ENCODE data around the gene NUSAP1.
"Not testable (repeated sequence)": the region's sequence is repeated elsewhere in the genome, so short reads cannot be mapped to it uniquely, and the experiment has no call there.

NUSAP1 gene

DNA sequence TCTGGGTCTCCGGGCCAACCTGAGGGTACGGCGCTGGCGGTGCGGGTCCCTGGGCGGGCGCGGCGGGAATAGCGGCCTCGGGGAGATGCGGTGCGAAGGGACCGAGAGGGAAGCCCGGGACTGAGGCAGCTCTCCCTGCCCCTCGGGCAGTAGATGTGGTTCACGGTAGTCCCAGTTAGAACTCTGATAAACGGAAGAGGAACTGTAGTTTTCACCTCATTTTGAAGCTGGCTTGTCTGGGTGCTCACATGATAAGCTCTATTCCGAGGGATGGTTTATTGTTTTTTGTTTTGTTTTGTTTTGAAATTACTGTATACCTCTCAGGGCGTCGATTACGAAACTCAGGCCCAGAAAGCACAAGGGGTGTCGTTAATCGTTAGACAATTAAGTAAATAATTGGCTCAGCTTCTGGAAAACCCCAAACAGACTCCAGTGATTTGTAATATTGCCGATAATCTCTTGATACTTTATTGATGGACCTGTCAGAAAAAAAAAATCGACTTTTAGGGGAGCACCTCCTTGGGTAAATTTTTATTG, 413 bp downstream of the NUSAP1 start:
- DNase-seq (ENCODE audit: low spot score), result no peak

DNA sequence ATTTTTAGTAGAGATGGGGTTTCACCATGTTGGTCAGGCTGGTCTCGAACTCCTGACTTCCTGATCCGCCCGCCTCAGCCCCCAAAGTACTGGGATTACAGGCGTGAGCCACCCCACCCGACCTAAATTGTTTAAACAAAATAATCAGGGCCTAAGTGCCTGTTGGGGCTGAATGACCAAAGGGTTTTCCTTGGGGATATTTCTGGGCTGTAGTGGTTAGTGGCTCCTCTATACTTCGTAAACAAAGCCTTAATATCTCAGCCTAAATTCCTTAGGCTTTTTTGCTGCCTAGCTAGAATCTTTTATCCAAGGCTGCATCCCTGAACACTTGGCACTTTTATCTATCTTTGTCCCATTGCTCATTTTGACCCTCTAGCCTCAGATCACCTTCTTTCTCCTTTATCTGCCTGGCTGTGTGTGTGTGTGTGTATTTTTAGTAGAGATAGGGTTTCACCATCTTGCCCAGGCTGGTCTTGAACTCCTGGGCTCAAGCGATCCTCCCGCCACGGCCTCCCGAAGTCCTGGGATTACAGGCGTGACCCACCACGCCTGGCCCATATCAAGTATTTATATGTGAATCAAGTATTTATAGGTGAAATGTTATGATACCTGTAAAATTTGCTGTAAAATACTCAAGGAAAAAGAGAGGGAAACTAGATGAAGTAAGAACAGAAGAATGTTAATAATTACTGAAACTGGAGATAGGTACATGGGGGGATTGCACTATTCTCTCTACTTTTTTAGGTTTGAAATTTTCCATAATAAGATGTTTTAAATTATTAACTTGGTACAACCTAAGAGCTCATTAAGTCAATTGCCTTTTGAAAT, 1.8 kb downstream of the NUSAP1 start:
- no peak for DNase-seq (ENCODE audit: low spot score)

DNA sequence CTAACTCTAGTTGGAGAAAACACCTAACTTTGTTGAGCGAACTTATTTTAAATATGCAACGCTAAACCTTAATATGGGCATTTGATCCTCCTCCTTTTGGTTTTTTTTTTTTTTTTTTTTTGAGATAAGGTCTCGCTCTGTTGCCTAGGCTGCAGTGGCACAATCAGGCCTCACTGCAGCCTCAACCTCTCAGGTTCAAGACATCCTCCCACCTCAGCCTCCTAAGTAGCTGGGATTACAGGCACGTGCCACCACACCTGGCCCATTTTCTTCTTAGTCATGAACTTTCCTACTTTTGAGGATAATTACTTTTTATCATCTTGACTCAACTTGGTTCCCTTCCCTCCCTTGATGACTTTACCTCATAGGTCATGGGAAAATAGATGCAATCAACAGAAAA, 3.9 kb downstream of the NUSAP1 start:
- DNase-seq (ENCODE audit: low spot score), result no peak

DNA sequence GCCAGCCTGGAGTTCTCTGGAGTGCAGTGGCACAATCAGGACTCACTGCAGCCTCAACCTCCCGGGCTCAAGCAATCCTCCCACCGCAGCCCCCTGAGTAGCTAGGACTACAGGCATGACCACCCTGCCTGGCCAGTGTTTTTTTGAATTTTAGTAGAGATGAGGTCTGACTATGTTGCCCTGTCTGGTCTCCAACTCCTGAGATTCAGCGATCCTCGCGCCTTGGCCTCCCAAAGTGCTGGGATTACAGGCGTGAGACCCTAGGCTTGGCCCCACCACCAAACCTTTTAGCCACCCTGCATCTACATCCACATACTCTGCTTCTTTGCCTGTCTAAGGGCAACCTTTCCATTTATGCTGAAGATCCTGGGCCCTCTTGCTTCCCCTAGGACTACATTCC, 4.4 kb downstream of the NUSAP1 start:
- no peak for DNase-seq (ENCODE audit: low spot score)

DNA sequence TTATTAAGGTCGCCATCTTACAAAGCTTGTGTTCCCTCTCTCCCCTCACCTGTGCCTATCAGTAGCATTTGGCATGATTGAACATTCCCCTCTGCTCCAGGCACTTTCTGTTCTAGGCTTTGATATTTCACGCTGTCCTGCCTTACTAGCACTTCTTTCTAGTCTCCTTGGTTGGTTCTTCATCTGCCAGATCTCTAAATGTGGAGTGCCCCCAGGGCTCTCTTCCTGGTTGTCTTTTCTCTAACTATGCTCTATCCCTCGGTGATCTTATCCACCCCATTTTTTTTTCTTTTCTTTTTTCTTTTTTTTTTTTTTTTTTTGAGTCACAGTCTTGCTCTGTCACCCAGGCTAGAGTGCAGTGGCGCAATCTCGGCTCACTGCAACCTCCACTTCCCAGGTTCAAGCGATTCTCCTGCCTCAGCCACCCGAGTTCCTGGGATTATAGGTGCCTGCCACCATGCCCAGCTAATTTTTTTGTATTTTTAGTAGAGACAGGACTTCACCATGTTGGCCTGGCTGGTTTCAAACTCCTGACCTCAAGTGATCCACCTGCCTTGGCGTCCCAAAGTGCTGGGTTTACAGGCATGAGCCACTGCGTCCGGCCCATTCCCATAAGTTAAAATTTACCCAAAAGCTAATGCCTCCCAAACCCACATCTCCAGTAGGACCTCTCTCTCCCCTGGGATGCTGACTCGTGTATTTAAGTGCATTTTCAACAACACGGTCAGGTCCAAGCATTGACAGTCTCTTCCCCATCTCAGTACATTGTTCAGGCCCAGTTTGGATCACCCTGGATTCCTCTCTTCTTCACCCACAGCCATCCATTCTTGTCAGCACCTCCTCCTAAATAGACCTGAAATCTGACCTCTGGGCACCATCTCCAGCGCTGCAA, 5.2 kb downstream of the NUSAP1 start:
- DNase-seq (ENCODE audit: low spot score), result no peak

DNA sequence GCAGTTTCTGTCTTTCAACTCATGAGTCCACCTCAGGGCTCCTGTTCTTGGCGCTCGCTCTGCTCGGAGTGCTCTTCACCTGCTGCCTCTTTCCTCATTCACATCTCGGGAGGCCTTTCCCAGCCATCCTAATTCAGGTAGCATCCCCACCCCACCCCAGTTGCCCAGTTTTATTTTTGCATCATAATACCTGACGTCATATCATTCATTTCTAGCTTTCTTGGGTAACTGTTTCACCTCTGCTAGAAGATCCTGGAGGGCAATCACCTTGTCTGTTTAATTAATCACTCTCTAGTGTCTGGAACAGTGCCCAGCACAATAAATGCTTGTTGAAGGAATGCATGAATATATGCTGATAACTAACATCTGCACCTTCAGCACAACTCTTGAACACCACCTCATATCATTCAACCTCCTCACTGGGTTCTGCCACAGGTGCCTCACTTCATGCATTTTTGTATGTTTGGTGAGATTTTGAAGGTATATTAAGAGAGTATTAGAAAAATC, 7.6 kb downstream of the NUSAP1 start:
- no peak for DNase-seq (ENCODE audit: low spot score)

DNA sequence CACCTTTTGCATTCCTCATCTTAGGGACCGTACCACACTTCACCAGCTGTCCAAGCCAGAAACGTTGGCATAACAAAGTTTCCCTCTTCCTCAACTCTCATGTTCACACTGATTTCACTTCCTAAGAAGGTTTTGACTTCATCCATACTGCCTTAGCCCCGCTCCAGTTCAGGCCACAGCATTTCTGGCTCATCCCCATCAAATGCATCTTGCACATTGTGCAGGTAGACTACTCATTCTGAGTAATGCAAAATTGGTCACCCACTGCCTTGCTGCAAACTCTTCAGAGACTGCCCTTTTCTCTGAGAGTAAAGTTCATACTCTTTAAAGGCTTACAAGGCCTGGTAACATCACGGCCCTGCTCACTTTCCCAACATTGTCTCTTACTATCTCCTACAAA, 8.8 kb downstream of the NUSAP1 start:
- no peak for DNase-seq (ENCODE audit: low spot score)

DNA sequence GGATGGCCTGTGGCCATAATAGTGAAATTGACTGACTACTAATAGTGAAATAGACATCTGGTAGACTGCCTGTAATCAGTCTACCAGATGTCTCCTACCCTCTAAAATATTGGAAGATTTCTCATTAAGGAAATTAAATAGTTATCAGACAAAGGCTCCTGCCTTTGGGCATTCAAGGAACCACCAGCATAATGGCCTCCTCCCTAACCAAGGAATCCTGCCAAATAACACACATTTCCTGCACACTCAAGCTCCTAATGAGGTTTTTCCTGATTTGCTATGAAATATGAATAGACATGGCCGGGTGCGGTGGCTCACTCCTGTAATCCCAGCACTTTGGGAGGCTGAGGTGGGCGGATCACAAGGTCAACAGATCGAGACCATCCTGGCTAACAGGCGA, 14.6 kb downstream of the NUSAP1 start:
- no peak for DNase-seq (ENCODE audit: low spot score)

DNA sequence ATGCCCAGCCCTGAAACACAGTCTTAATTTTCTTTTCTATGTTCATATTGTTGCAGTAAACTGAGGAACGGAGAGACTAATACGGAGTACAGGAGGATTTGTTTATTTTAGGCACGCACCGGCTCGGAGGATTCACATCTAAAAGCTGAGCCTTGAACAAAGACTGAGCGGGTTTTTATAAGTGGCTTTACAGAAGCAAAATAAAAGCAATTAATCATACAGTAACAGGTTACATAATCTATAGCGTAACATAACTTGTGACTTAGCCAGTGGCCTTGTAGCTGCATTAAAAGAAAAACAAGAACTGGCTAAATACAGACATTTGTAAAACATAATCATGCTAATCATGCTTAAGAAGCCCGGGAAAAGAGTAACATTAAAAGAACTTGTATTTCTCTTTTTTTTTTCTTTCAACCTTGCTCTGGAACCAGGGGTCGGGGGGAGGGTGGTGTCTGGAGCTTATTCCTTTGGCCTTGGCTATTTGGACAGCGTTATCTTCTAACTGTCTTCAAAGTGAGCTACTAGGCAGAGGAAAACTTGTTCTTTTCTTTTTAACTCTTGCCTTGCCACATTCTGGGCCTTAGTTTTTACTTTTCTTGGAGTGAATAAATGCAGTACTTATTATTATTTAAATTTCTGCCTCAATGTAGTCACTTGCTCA, 17.5 kb downstream of the NUSAP1 start:
- DNase-seq (ENCODE audit: low spot score), result no peak

DNA sequence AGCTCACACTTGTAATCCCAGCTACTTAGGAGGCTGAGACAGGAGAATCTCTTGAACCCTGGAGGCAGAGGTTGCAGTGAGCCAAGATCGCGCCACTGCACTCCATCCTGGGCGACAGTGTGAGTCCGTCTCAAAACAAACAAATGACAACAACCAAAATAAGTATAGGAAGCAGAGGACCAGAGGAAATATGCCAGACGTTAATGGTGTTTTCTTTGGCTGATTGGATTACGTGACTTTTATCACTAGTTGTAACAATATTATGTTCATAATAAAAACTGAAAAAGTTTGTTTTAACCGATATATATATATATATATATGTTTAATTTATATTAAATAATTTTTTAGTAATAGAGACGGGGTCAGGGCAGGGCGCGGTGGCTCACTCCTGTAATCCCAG, 21.7 kb downstream of the NUSAP1 start:
- no peak for DNase-seq (ENCODE audit: low spot score)

DNA sequence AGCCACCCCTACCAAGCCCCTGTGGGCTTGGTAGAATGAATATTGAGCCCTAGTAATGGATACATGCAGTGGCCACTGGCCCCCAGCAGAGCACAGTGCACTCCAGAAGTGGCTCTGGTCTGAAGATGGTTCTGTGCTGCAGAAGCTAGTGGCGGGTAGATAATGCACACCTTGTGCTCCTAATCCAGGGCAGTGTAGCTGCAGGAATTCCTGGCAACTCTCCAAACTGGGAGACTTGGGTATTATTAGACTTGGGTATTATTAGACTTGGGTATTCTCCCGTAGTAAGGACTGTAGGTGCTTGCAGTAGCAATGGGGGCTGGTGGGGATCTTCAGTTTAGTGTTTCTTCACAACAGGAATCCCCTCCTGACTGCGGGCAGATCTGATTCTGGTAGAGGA, 34.7 kb downstream of the NUSAP1 start:
- DNase-seq (ENCODE audit: low spot score), result no peak

DNA sequence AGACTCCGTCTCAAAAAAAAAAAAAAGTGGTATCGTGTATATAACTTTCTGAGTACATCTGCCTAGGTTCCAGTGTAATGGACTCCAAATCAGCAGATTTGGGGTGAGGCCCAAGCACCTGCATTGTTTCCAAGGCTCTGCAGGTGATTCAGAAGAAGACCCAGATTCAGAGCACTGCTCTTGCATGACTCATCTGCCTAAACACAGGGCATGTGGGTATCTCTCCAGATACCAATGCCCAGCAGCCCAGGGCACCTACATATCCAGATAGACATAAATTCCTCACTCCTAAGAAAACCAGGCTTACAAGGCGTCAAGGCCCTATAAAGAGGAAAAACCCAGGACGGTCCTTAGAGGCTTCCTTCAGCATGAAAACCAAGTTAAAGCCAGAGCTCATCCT, 45.3 kb downstream of the NUSAP1 start:
- DNase-seq (ENCODE audit: low spot score), result no peak

DNA sequence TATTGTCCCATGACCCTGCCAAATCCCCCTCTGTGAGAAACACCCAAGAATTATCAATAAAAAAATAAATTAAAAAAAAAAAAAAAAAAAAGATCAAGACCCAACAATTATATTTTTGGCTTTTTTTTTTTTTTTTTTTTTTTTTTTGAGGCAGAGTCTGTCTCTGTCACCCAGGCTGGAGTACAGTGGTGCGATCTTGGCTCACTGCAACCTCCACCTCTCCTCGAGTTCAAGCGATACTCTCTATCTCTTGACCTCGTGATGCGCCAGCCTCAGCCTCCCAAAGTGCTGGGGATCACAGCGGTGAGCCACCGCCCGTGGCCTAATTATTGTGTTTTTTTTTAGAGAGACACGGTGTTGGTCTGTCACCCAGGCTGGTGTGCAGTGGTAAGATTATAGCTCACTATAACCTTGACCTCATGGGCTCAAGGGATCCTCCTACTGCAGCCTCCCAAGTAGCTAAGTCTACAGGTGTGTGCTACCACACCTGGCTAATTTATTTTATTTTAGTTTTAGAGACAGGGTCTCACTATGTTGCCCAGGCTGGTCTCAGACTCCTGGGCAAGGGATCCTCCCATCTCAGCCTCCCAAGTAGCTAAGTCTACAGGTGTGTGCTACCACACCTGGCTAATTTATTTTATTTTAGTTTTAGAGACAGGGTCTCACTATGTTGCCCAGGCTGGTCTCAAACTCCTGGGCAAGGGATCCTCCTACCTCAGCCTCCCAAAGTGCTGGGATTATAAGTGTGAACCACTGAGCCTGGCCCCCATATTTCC, 51.5 kb downstream of the NUSAP1 start:
- DNase-seq (ENCODE audit: low spot score), result not testable (repeated sequence)

DNA sequence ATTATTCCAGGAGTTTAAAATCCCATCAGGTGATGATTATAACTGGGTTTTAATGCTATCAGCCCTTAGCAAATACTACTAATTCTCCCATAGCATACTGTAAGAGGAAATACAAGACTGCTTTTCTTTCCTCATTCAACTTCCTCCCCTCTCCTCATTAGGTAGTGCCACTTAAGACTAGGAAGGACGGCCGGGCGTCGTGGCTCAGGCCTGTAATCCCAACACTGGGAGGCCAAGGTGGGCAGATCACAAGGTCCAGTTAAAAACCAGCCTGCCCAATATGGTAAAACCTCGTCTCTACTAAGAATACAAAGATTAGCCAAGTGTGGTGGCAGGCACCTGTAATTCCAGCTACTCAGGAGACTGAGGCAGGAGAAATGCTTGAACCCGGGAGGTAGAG, 55.0 kb downstream of the NUSAP1 start:
- DNase-seq (ENCODE audit: low spot score), result no peak

DNA sequence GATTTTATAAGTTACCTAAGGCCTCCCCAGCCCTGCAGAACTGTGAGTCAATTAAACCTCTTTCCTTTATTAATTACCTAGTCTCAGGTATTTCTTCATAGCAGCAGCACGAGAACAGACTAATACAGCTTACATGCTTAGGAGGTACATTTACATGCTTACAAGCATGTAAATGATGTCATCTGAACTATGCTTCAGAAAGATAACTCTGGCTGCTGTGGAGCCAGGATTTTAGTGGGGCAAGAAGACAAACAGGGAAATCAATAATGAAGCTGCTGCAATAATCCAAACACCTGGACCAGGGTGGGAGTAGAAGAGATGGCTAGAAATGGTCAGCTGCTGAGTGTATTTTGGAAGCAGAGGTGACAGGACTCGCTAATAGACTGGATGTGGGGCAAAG, 60.0 kb downstream of the NUSAP1 start:
- no peak for DNase-seq (ENCODE audit: low spot score)

DNA sequence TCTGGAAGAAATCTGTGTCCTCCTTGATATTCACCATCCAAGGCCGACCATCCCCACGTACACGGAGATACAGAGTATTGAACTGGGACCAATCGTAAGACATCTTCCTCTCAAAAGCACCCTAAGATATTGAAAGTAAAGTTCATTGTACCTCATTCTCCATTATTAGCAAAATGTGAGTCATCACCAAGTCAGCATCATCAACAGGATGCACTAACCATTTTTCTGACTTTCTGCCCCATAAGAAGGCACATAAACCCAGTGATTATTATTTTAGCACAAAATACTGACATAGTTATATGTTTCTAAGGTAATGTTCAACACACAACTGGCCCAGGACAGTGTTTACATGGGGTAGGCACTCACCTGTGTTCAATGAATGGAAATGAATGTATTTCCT, 62.2 kb downstream of the NUSAP1 start:
- DNase-seq (ENCODE audit: low spot score), result no peak

DNA sequence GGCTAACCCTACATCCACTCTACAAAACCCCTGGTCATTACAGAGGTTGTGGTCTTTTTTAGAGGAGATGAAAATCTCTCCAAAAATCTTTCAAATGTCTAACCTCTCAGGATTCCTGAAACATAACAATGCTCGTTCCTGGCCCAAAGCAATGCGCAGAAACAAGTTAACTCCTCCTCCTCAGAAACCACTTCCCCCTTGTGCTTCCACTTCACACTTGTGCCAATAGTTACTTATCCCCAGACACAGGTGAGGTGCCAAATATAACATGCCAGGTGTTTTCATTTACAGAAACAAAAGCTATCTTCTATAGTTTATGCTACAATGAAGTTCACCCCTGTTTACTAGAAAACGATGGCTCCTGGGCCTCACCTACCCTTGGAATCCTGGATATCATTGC, 63.4 kb downstream of the NUSAP1 start:
- no peak for DNase-seq (ENCODE audit: low spot score)

DNA sequence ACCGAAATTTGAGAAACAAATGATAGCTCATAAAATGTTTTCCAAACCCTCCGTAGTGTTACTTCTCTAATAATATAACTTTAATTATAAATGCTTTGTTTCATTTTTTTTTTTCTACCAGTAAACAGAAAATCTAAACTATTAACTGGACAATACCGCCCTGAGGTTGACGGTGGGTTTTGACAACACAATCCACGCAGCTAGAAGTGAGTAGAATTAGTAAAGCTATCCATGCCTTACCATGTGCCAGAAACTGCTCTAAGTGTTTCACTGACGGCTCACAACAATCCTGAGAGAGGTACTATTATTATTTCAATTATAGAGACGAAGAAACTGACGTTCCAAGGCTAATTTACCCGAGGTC, 69.2 kb downstream of the NUSAP1 start:
- DNase-seq (ENCODE audit: low spot score), result peak; percentile 19

DNA sequence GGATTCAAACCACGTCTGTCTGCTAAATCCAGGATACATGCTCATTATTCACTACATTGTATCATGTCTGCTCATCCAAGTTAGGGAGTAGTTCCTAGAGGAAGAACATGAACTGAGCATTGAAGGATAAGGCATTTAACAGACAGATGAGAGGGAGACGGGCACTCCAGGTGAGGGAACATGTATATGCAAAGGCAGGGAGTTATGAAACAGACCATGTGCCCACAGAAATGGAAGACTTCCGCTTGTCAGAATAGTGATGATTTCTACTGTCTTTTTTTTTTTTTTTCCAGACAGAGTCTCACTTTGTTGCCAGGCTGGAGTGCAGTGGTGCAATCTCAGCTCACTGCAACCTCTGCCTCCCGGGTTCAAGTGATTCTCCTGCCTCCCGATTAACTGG, 74.7 kb downstream of the NUSAP1 start:
- no peak for DNase-seq (ENCODE audit: low spot score)

DNA sequence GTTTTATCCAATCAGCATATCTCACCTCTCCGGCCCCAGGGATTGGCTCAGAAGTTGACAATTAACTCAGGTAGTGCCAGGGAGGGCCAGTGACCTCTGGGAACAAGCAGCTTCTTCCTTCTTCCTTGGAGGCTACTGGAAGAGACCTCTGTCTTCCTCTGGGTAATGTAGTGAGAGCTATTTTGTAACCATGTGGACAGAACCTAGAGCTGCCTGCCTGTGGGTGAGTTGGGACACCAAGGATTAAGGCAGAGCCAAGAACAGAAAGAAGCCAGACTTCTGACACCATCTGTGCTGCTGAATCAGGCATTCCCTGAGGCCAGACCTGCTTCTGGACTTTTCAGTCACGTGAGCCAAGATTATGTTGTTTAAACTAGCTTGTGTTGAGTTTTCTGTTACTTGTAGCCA, 75.6 kb downstream of the NUSAP1 start:
- DNase-seq (ENCODE audit: low spot score), result peak; percentile 63

DNA sequence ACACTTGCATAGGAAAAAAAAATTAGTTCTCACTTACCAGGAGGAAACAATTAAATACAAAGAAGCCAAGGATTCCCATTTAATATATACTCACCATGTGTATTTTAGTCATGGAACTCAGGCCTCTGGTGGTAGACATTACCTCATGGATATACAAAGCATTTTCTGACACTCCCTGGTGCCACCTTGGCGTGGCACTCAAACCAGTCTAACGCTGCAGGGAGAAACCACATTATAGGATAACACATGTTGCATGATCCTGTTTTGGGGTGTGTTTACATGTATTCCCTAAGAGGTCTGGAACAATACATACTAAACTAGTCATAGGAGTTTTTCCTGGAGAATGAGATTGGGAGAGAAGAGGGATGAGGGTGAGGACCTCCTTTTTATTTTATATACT, 78.3 kb downstream of the NUSAP1 start:
- DNase-seq (ENCODE audit: low spot score), result no peak

DNA sequence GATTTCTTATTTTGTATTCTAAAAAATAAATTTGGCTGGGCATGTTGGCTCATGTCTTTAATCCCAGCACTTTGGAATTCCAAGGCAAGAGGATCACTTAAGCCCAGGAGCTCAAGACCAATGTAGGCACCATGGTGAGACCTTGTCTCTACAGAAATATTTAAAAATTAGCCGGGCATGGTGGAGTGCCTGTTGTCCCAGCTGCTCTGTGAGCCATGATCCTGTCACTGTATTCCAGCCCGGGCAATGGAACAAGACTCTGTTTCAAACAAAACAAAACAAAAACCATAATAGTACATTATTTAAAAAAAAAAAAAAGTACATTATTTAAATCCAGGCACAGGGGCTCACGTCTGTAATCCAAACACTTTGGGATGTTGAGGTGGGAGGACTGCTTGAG, 78.8 kb downstream of the NUSAP1 start:
- no peak for DNase-seq (ENCODE audit: low spot score)
